Esophagus mucosa (tissue), 1 donor: ENCODE results near the gene PRRX2. TPM values are rescaled to one million over a fixed set of nuclear protein-coding genes. Genes with fewer than 3 reads are reported as not detected.
"Not testable (repeated sequence)": the region's sequence is repeated elsewhere in the genome, so short reads cannot be mapped to it uniquely, and the experiment has no call there.

Experiments used
- ATAC-seq: fragments of 200-7000 bp; cut with Tn5 transposase; one replicate; pipeline ENCODE4 v1.9.1; 2020
- total RNA-seq: library from RNA; stranded (reverse); gene quantifications from one replicate; pipeline ENCODE4 v1.2.4, GENCODE V29; 2023
- donor health status: DM: yes; HTN: yes; CAD: no.

The PRRX2 gene
- total RNA-seq: 1.5 TPM

DNA sequence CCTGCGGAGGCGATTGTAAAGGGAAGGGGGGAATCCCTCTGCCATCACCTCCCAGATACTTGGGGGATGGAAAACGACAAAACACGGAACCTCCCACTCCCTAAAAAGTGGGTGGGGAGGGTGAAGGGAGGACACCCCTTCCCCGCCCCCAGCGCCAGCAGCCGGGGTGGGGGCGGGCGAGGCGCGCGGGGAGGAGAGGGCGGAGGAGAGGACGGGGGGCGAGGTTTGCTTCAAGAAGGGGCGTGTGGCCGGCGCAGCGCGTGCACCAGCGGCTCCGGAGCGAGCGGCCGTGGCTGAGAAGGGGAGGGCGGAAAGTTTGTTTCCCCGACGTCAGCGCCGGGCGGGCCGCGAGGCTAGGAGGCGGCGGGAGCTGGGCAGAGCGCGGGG, at the start of gene PRRX2:
Gene PRRX2 (plus strand): TSS at position 259 of the 387 bp plus-strand sequence. CDS start 221 bp downstream, outside the sequence.
- peak; percentile 22 for ATAC-seq

DNA sequence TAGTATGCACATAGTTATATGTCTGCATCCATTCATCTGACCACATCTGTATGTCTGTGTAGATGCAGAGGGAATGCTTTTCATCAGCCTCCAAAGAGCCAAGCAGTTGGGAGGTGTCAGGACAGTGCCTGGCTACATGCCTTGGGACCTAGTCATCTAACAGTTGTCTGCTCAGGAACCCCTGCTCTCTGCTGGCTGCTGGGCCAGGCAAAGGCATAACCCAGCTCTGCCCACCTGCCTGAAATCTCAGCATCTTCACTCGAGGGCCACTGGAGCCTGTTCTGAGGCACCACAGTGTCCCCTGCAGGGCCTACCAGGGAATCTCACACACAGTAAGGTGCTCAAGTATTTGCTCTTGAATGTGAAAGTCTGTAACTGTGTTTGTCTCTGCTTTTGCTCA, 48.3 kb upstream of the PRRX2 start:
- ATAC-seq: peak; percentile 11

DNA sequence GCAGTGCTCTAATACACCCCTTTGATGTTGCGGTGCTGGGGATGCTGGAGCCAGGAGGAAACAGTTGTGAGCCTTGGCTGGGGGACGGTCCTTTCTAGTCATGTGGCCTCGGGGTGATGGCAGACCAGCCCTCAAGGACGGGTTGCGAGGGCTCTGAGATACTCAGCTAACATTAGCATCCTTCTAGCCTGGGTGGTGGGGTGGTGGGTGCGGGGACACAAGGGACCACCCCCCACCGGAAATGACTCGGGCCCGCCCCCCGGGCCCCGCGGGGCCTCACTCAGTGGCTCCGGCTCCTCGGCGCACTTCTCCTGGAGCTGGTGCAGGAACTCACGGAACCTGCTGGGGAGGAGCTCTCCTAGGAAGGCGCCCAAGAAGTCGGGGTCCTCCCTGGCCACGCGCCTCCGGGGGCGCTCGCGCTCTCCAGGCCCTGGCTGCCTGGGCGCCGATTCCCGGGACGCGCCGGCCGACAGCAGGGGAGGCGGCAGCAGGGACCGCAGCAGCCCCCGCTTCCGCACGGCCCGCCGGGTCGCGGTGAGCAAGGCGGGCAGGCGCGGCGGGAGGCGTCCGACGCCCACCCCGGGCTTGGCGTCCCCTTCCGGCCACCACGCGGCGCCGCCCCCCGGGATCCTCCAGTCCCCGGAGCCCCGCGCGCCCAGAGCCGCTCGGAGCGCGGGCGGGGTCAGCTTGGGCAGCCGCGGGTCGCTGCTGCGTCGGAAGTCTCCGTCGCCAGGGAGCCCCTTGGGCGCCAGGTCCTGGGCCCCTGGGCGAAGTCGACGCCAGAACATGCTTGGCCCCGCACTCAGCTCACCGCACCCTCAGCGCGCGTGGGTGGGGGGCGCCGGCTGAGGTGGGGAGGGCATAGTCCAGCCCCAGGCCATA, 45.4 kb upstream of the PRRX2 start:
- peak; percentile 34 for ATAC-seq

GRCh38 chr9:129620669-129621295, 44.7 kb upstream of the PRRX2 start, which contains the start of gene C9orf50:
C9orf50 (minus strand) TSS chr9:129621101; CDS start chr9:129620574, 527 bp downstream.
- no peak for ATAC-seq

GRCh38 chr9:129623331-129623730, 42.1 kb upstream of the PRRX2 start:
- ATAC-seq: no peak

- no peak for ATAC-seq
Observed at GRCh38 chr9:129624168-129624759, 41.2 kb upstream of the PRRX2 start.

DNA sequence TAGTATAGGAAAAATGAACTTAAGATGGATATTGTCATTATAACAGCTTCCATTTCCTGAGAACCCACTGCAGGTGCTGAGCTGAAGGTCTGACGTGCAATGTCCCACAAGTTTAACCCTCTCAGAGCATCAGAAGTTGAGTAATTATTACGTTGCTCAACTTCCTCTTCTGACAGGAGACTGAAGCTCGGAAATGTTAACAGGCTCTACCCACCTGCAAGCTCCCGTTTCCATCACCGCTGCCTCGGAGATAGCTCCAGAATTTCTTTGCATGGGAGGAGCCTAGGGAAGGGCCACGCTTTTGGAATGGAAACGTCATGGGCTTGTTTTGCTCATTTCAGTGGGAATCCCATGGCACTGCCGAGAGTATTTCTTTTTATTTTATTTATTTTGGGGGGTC, 40.5 kb upstream of the PRRX2 start:
- peak; percentile 8 for ATAC-seq

DNA sequence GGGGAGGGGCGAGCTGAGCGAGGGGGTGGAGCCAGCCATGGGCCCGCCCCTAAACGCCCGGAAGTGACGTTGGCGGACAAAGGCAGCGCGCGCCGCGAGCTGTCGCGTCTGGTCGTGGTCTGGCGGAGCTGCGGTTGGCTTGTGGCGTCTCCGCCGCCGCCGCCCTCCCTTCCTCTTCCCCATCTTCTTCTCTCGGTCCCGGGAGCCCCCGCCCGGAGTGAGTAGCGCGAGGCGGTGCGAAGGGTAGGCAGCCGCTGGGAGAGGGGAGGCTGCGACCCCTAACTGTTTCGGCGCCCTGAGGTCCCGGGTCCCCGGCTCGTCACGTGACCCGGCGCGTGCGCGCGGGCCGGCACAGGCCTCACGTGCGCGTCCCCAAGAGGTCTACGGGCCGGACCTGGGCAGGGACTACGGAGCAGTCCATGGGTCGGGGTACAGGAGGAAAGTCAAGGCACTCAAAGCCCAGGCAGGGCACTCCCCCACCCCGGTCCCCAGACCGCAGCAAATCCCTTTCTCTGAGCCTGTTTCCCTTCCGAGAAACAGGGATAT, 39.3 kb upstream of the PRRX2 start, which contains the start of gene NTMT1:
Gene NTMT1 (plus strand): TSS at position 85 of the 546 bp plus-strand sequence. CDS start 6,541 bp downstream, outside the sequence.
- peak; percentile 90 for ATAC-seq

GRCh38 chr9:129626625-129627284, 38.7 kb upstream of the PRRX2 start:
- peak; percentile 5 for ATAC-seq

DNA sequence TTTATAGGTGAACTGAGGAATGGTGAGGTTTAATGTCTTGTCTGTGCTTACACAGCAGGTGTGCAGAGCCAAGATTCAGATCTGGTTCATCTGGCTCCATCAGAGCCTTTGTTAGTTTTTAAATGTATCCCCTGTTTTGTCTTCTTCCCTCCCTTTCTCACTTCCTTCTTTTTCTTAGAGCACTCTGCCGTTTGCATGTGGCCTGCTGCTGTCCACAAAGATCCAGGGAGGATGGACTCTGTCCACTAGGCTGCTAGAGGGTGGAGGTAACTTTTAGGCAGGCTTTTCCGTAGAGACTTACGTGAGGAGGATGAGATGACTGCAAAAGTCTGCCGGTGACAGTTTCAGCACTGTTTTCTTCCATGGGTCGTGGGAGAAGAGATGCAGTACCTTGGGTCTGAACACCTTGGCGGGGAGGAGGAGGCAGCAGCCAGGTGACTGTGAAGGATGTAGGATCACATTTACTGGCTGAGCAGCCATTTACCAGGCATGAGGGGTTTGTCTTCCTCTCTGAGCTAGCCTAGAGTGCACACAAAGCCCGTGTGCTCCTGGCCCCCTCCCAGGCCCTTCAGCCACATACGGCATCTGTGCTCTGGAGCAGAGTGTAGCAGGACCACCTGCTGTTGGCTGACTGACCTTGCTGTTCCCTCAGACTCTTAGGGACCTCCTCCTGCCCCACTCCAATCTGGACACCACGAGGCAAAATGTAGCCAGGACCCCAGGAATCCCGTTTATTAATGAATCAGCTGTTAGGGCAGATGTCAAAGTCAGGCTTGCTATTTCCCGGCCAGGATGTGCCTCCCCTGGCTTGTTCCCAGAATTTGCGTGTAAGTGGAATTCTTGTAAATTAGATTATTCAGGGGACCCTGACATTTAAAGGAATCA, 37.6 kb upstream of the PRRX2 start:
- no peak for ATAC-seq

- no peak for ATAC-seq
Observed at GRCh38 chr9:129628709-129629108, 36.7 kb upstream of the PRRX2 start.

- ATAC-seq: no peak
Observed at GRCh38 chr9:129629251-129629820, 36.1 kb upstream of the PRRX2 start.

DNA sequence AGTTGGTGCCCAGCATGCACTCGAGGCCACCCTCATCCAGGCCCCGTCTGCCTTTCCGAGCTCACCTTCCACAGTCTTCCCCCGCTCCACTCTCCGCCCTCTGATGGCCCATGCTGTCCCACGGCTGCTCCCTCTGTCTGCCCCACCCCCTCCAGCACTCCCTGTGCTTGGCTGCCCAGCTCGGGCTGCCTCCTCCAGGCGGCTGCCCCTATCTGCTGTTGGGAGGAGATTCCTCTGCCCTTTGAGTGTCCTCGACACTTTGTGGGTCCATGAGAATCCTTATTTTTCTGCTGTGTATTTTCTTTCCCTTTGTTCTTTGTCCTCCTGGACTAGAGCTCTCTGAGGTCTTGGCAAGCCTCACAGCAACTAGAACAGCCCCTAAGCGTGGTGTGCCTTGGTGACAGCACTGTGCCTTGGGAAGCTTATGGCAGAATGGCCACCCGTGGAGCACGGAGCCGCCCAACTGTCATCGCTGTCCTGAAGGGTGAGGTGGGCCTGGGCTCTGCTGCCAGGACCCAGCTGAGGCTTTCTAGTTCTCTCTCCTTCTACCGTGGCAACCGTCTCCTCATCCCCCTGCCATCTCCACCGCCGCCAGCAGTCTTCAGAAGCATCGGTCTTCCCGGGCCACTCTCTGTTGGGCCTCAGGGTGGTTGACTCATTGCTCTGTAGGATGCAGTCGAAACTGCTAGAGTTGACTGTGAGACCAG, 34.3 kb upstream of the PRRX2 start:
- peak; percentile 71 for ATAC-seq

GRCh38 chr9:129631674-129632129, 33.7 kb upstream of the PRRX2 start:
- peak; percentile 8 for ATAC-seq

GRCh38 chr9:129632460-129632859, 33.0 kb upstream of the PRRX2 start:
- no peak for ATAC-seq

GRCh38 chr9:129633207-129633606, 32.2 kb upstream of the PRRX2 start:
- no peak for ATAC-seq

GRCh38 chr9:129633848-129634247, 31.6 kb upstream of the PRRX2 start:
- ATAC-seq: no peak

DNA sequence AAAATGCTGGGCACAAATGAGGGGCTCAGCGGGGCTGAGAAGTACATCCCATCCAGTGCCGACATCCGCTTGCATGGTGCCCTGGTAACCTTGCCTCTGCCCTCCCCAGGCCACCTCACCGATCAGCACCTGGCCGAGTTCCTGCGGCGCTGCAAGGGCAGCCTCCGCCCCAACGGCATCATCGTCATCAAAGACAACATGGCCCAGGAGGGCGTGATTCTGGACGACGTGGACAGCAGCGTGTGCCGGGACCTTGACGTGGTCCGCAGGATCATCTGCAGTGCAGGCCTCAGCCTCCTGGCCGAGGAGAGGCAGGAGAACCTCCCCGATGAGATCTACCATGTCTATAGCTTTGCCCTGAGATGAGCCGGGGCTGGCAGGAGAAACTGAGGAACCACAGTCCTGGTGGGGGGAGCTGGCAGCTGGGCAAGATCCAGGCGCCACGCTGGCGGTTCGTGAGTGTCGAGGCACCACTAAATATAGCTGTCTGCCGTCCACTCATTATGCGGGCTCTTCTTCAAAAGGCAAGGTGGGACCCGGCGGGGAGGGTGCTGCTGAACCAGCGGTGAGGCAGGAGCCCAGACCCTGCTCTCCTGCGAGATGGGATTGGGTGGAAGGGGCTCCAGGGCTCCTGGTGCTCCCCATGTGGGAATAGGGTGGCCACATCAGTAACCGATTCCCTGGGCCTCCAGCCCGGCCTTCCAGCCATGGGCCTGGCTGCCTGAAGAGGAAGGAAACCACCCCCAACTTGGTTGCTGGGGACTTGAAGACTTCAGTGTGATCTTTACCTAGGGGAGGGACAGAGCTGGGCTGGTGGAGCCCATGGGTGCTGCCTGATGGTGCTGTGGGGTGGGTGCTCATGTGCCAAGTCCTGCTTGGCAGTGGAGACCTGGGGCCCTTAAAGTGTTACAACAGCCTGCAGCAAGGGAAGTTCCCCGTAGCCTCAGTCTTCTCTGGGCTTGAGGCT, 30.1 kb upstream of the PRRX2 start:
- ATAC-seq: no peak

DNA sequence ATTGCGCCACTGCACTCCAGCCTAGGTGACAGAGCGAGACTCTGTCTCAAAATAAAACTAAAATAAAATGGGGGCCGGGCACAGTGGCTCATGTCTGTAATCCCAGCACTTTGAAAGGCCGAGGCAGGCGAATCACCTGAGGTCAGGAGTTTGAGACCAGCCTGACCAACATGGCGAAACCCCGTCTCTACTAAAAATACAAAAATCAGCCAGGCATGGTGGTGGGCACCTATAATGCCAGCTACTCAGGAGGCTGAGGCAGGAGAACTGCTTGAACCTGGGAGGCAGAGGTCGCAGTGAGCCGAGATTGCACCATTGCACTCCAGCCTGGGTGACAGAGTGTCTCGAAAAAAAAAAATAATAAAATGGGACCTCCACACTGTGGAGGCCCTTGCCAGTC, 29.1 kb upstream of the PRRX2 start:
- not testable (repeated sequence) for ATAC-seq
